UCSD-AML1 (cell line): ENCODE results near the gene PHLDA2.
A peak's percentile ranks its signal among the peaks of the same experiment; 100 is the strongest.
"Not testable (repeated sequence)": the region's sequence is repeated elsewhere in the genome, so short reads cannot be mapped to it uniquely, and the experiment has no call there.

Source experiments
- DNase-seq: peaks from one replicate; lab custom pipeline; 2025; ENCODE audit not compliant: unreplicated experiment; lab: John Stamatoyannopoulos, UW

Gene PHLDA2

DNA sequence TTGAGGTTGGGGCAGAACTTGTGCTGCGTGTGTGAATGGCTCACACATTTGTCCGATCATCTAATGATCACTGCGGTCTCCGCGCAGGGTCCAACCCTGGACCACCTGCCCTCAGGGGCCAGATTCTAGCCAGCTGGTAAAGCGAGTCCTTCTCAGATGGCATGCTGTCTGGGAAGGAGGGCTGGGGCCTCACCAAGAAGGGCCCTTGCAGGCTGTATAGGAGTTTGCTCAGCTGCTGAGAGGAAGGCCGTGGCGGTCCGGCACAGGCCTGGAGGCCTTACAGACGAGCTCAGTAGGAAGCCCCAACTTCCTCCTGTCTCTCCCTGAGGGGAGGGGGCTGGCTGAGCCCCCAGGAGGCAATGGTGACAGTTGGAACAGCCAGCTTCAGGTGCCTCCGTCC, 13.7 kb downstream of the PHLDA2 start:
- no peak for DNase-seq

DNA sequence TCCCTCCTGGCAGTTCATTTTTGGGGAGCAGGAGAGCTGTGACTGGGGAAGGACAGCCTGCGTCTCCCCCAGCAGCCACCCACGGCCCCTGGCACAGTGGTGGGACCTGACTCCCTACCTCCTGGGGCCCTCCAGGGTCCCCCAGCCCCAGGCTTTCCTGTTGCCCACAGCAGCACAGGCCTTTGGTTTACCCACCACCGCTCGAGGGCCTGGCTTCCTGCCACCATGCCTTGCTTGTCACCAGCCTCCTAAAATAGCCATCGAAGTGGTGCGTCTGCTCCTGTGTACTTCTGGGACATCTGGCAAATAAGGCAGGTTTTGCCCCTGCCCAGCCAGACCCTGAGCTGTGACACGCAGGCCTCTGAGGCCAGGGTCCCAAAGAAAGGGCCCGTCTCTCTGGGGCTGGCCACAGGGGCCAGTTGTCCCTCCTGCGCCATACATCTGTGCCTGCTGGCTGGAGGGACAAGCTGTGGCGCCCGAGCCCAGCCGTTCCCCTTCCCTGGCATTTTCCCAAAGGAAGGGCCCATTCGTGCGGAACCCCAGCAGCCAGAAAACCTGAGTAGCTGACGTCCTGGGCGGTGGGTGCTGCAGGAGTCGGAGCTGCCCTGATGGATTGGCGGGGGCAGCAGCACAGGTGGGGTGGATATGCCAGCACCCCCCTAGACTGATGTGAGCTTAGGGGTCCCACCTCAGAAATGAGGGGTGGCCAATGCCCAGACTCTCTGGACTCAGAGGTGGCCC, 14.6 kb downstream of the PHLDA2 start:
- DNase-seq: peak; percentile 55

DNA sequence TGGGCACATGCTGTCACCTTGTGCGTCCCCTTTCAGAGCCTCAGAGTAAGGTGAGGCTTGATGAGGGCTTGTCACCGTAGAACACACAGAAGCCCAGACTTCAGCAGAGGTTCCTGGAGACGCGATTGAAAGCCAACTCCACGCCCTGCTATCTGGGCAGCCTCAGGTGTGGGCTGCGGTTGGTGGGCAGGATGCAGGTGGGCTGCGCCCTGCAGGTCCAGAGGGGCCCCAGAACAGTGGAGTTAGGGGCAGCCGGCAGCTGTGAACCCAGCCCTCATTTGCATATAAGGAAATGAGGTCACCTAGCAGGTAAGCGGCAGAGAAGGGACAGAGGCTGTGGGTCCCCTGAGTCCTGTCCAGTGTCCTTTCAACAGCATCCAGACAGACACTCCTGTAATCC, 15.4 kb downstream of the PHLDA2 start:
- DNase-seq: no peak

DNA sequence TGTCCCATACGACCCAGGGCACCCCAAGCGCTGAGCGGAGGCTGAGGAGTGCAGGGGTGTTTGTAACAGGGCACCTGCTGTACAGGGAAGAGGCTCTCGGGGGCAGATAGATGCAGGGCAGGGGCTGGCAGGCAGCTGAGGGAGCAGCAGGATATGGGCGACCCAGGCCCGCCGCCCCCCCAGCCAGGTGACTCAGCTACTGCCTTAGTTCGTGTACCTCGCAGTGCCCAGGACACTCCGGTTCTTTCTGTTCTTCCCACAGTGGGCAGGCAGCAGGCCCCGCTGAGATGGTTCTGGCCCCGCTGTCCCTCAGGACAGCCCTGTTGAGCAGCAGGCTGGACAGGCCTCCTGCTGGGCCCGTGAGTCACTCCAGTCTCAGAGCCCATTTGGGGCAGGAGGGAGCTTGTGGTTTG, 16.2 kb downstream of the PHLDA2 start:
- DNase-seq: no peak

DNA sequence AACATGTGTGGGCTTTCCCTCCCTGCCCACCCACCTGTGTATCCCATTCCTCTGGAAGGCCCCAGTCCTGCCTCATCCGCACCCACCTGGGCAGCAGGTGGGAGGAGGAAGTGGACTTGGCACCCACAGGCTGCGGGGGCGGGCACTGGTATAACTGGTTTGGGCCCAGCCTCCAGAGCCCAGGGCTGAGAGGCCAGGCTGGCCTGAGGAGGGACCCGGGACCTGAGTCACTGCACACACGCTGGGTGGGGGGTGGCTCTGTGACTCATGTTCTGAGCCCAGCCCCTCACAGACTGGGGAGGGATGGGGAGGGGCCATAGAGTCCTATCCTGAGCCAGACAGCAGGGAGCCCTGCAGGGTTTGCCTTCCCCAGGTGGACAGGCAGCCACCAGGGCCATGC, 16.7 kb downstream of the PHLDA2 start:
- no peak for DNase-seq

DNA sequence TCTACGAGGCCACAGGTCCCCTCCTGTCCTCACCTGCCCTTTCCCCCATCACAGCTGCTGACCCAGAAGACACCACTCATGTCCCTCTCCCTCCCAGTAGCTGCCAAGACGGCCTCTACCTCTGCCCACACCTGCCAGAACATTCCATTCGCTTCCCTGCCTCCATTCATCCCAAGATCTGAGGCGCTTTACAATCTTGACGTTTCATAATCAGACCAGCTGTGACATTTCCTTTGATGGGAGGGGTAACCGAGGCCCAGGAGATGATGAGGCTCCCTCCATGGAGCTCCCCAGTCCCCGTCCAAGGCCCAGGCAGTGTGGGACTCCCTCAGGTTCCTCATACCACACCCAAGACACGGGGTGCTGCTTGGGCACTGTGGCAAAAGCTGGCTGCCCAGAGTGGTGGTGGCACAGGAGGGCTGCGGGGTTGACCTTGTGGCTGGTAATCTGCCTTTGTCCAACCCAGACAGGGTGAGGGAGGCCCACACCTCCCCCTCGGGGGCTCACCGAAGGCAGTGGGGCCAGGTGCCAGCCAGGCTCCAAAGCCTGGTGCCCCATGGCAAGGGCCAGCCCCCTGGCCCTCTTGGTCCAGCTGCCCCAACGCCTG, 17.3 kb downstream of the PHLDA2 start:
- no peak for DNase-seq

DNA sequence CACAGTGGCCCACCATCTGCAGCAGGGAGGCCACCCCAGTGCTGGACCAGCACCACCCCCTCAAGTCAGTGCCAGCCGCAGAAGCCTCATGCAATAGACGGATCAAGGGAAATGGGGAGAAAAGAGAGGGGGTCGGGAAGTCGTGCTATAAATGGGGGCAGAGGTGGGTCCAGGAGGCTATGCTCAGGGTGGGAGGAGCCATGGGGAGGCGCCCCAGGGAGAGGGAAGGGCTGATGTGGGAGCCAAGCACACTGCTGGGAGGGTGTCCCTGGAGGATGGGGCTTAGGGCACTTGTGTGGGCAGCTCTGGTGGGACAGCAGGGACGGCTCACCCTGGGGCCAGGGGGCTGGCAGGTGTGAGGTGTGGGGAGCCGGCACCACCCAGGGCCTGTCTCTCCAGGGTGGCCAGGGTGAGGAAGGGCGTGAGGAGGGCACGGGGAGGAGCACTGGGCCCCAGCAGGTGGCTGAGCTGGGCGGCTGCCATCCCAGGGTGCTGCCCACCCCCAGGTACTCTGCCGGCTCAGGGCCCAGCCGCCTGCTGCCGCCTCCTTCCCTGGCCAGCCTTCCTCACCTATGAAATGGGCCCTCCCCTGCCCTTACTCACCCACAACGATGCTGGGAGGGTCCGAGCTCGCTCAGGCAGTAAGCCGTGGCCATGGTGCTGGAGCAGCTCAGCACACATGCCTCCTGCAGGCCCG, 18.0 kb downstream of the PHLDA2 start:
- no peak for DNase-seq

DNA sequence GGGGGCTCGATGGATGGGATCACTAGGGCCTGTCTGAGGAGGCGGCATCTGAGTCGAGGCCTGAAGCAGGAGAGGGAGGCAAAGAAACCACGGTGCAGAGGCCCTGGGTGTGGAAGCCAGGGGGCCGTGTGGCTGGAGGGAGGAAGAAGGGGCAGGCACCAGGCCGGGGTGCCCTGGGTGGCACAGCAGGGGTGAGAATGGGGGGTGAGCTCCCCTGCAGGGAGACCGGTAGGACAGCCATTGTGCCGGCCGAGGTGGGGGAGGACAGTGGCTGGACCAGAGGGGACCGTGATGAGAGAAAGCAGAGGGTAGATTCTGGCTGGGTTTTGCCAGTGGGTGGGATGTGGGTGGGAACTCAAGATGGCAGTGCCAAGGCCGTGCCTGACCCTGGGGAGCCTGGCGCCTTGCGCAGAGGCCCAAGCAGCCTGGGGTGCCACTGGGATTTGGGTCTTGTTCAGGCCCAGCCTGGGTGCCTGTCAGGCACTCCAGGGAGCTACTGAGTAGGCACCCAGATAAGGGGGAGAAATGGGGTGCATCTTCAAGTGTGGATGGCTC, 18.7 kb downstream of the PHLDA2 start:
- DNase-seq: no peak

DNA sequence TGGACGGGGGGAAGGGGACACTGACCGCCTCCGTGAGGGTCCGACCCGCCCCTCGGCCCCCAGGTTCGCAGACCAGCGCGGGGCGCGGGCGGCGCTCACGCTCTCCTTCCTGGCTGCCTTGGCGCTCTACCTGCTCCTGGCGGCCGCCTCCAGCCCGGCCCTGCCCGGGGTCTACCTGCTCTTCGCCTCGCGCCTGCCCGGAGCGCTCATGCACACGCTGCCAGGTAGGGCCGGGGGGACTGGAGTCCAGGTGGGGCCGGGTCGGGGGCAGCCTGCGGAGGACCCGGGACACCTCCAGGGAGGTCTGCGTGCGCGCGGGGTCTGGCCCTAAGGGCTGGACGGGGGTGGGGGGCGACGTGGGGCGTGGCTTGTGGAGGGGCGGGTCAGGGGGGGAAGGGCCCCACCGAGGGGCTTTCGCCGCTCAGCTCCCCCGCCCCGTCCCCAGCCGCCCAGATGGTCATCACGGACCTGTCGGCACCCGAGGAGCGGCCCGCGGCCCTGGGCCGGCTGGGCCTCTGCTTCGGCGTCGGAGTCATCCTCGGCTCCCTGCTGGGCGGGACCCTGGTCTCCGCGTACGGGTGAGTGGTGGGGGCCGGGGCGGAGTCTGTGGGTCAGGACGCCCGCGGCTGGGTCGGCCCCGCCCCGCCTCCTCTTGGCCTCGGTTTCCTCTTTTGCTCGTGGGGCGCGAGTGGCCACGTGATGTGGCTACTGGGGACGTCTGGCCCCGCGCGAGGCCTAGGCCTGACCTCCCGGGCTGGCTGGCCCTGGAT, 19.9 kb downstream of the PHLDA2 start:
- no peak for DNase-seq

DNA sequence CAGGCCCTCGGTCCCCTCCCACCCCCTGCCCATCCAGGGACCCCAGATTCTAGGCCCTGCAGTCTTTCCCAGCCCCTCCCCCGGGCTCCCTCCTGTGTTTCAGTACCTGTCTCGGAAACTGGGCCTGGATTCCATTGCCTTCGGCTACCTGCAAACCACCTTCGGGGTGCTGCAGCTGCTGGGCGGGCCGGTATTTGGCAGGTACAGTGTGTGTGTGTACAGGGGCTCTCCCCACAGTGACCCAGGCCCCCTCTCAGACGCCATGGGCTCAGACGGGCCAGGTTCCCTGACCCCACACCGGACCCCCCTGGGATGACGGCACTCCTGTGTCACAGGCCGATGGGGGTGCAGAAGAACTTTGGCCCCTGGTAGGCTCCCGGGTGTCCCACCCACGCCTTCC, 21.1 kb downstream of the PHLDA2 start:
- no peak for DNase-seq

DNA sequence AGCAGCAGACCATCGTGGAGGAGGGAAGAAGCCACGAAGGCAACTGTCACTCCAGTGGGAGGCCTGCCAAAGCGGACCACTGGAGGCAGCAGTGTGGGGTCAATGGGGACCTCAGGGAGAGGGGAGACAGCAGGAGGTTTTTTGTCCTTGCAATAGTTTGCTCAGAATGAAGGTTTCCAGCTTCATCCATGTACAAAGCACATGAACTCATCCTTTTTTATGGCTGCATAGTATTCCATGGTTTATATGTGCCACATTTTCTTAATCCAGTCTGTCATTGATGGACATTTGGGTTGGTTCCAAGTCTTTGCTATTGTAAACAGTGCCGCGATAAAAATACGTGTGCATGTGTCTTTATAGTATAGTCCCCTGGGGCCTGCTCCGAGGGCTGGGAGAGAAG, 23.9 kb downstream of the PHLDA2 start:
- not testable (repeated sequence) for DNase-seq

DNA sequence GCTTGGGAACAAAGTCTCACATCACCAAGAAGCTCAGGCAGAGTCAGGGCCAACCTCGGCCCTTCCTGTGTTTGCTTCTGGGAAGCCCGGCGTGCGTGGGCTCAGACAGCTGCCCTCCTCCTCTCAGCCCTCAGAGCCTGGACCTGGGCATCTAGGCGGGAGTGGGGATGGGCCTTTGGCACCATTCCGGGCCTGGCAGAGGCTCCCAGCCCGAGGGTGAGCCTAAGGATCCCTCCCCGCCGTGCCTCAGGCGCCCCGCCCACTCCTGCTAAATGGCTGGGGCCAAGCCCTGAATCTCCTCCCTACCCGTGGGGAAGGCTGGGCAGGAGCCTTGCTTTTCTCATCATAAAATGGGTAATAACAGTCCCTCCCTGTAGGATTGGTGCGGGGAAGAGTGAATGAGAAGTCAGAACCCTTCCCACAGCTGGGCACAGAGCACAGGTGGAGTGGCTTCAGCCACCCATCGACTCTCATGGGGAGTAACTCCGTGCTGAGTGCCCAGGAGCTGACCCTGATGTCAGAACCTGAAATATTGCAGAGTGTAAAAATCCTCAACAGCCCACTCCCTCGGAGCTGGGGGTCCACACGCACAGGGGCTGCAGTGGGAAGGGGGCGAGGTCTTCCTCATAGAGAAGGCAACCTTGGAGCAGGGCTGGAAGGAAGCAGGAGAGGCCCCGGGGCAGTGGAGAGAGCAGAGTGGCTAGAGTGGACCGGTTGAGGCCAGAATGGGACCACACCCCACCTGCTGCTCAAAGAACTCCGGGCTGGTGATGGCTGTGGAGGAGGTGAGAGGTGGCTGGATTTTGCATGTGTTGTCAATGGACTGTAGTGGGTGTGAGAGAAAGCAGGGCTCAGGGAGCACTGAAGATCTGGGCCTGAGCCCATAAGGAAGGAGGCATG, 24.8 kb downstream of the PHLDA2 start:
- no peak for DNase-seq

DNA sequence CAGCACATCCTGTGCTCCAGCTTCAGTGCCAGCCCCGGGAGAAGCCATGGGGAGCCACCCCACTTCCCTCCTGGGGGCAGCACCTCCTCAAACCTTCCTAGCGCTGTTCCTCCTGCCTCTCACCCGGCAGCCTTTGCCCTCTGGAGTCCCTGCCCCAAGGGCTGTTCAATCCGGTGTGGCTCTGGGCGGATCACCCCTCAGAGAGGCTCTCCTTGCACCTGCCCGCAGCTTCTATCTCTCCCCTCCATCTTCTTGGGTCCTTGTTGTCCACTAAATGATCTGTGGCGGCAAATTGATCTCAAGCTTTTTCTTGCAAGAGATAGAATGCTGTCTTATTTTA, 25.6 kb downstream of the PHLDA2 start:
- no peak for DNase-seq

DNA sequence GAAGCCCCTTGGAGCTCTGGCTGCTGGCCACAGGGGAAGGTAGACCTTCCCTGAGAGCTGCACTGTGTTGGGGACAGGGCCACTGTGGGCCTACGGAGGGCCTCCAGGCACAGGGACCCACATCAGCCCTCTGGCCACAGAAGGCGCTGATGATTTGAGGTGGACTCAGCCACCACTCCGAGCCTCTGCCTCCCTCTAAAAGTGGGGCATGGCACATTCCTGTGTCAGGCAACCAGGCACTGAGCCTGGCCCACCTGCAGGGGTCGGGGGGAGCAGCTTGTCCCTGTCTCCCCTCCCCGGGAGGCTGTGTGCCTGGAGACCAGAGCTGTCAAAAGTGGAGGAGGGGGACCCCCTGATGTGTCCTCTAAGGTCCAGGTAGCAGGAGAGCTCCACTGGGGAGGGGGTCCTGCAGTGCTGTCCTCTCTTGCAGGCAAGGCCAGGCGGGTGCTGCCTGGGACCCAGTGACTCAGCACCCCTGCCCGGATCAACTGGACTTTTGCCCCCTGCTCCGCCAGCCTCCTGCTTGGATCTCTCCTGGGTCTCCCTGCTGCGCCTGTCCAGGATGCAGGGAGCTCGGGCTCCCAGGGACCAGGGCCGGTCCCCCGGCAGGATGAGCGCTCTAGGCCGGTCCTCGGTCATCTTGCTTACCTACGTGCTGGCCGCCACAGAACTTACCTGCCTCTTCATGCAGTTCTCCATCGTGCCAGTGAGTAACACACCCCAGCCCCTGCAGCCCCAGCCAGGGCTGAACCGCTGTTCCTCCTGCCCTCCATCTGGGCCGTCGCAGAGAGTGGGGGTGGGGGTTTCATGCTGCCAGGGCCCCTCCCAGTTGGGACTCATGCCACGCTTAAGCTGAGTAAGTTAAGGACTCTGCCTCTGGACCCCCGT, 26.2 kb downstream of the PHLDA2 start:
- DNase-seq: no peak

DNA sequence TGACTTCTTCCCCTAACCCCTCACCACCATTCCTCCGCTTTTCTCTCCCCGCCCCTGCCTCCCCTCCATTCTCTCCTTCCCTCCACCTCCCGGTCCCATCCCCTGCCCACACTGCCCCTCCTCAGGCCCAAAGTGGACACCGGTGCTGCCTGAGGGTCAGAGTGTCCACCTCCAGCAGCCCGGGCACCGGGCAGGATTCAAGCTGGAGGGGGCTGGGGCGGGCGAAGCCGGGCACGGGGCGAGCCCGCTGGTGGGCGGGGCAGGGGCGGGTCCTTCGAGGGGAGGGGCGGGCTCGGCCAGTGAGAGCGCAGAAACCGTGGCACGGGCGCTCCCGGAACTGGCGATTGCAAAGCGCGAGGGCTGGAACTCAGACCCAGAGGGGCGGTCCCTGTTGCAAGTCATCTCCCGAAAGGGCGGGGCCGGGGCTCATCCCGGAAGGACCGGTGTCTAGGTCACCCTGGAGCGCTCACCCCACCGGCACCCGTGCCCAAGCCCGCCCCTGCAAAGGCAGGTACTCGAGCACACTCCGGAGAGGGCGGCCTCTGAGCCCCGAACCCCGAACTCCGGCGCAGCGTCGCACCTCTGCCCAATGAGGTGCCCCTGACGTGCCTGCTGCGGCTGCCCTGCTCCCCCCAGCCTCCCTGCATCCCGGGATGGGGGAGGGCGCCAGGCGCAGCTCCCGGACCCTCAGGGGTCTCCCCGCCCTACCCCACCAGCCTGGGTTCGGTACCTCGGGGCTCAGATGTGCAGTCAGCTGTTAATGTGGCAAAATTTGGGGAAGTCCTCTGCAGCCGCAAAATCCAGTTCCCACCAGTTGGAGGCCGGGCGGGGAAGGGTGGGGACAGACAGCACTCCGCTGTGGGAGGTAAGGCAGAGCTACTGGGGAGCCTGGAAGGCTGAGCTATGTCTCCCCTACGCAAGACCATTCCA, 27.1 kb downstream of the PHLDA2 start:
- peak; percentile 89 for DNase-seq

DNA sequence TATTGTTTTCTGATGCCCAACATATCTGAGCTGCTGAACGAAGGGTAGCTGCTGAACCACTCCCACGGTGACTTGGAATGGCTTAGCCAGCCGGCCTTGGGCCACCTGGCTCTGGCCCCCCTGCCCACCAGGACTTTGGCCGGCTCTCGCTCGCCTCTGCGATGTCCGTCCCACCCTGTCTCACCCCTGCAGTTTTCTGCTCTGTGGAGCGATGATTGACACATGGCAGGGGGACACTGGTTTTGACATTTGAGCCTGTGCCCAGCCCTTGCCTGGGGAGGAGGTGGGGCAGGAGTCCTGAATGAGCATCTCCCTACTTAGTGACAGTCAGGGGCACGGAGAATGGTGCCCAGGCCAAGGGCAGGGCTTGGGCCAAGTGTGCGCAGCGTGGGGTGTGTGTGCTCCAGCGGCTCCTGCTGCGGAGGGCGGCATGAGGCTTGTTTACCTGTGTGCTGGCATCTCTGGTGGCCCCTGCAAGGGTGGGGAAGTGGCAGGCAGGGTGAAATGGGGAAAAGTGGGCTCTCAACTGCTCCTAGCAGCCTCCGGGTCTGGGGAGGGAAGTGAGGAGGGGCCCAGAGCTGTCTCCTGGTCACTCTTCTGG, 27.9 kb downstream of the PHLDA2 start:
- DNase-seq: no peak

DNA sequence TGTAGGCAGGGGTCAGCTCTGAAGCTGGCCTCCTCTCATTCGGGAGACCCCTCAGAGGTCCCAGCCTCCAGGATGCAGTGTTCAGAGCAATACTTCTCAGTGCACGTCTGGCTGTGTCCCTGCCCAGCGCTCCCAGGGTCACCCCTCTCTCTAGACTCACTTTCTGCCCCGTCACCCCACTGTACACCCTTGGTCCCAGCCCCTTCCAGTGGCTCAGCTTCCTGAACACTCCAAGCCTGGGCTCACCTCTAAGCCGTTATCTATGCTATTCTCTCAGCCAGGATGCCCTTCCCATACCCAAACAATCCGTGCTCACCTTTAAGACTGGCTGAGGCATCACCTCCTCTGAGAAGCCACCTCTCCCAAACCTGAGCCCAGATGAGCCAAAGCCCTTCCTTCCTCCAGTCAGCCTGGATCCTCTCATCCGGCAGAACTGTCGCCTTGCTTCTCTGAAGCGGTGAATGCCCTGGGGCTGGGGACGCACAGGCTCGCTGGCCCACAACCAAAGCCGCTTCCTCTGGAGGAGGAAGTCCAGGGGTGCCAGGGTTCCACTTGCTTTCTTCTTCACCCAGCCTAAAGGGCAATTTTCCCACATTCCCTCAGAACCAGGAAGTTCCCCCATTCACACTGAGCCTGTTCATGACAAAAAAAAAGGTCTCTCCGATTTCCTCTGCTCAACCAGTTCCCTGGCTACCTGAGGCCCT, 30.0 kb downstream of the PHLDA2 start:
- peak; percentile 70 for DNase-seq
